HFFc6 (cell line): ENCODE data around the gene TLCD3B. TPM values are rescaled to one million over a fixed set of nuclear protein-coding genes. Genes with fewer than 3 reads are reported as not detected.

Source experiments
- DNase-seq: peaks from one replicate; pipeline ENCODE4 v3.0.0-alpha.2; 2018
- H3K27ac Mint-ChIP-seq: 2 replicates; pipeline ENCODE4 v1.8.0; 2020; ENCODE audit warnings: mild to moderate bottlenecking, mixed read lengths
- H3K27me3 Mint-ChIP-seq: 2 replicates; pipeline ENCODE4 v1.8.0; 2021; ENCODE audit warnings: mild to moderate bottlenecking, moderate library complexity, mixed read lengths; ENCODE audit not compliant: insufficient read depth
- H3K36me3 Mint-ChIP-seq: 2 replicates; pipeline ENCODE4 v1.8.0; 2021; ENCODE audit warnings: low read depth, mixed read lengths
- H3K4me1 Mint-ChIP-seq: 2 replicates; pipeline ENCODE4 v1.8.0; 2020; ENCODE audit warnings: low read depth, mixed read lengths
- H3K4me3 Mint-ChIP-seq: 2 replicates; pipeline ENCODE4 v1.8.0; 2020; ENCODE audit warnings: mild to moderate bottlenecking, moderate library complexity, mixed read lengths
- H3K9me3 Mint-ChIP-seq: 2 replicates; pipeline ENCODE4 v1.8.0; 2020; ENCODE audit warnings: mild to moderate bottlenecking, mixed read lengths
- total RNA-seq, 6 experiments: library from RNA; stranded (reverse); fragmentation: NEBNext Ultra II Directional; extraction: Animal tissue kit (Norgen Biotek cat#: 25700); gene quantifications; 2 replicates in 1 of 6; 3 replicates in 5 of 6; pipeline ENCODE4 v1.2.3, GENCODE V29; 2021
- TF ChIP-seq, protein P1 (sequence below): fragments of 200-600 bp; sonication (generic); IDR thresholded peaks from 2 replicates; pipeline ENCODE4 v1.5.0; 2021; ENCODE audit warnings: antibody characterized with exemption, mild to moderate bottlenecking

Gene TLCD3B
- total RNA-seq, 6 experiments from 2014 or later: 0.28 to 0.39 (median 0.33) TPM; not detected in 2

DNA sequence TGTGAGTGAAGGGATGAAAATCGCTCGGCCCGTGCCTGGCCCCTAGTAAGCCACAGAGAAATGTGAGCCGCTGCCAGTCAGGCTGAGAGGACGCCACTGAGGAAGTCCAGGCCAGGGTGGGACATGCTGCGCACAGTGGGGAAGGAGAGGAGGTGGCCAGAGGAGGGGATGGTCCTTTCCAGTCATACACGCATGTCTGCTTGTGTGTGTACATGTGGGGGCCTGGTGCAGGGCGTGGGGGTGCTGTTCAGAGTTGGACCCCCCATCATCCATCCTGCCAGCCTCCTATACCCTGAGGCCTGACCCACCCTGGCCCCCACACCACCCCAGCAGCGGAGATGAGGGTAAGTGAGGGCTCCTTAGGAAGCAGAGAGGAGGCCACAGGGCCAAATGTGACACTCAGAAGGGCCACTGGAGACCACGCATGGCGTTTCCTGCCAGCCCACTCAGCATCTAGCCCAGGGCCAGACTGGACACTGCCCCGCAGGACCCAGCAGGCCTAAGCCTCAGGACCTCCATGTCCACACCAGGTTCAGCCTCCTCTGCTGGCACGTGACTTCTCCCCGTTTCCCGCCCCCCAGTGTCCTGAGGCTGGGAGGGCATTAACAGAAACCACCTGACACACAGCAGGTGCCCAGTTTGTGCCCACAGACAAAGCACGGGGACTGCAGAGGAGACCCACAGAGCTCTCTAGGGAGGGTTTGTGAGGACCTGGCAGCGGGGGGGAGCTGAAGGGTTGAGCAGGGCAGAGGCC is 27.2 kb downstream of the TLCD3B start:
- TF ChIP-seq, protein P1, sequence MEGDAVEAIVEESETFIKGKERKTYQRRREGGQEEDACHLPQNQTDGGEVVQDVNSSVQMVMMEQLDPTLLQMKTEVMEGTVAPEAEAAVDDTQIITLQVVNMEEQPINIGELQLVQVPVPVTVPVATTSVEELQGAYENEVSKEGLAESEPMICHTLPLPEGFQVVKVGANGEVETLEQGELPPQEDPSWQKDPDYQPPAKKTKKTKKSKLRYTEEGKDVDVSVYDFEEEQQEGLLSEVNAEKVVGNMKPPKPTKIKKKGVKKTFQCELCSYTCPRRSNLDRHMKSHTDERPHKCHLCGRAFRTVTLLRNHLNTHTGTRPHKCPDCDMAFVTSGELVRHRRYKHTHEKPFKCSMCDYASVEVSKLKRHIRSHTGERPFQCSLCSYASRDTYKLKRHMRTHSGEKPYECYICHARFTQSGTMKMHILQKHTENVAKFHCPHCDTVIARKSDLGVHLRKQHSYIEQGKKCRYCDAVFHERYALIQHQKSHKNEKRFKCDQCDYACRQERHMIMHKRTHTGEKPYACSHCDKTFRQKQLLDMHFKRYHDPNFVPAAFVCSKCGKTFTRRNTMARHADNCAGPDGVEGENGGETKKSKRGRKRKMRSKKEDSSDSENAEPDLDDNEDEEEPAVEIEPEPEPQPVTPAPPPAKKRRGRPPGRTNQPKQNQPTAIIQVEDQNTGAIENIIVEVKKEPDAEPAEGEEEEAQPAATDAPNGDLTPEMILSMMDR: no peak
- H3K27ac Mint-ChIP-seq: no peak overlapping the region; the same call in 1 of the 2 replicates

DNA sequence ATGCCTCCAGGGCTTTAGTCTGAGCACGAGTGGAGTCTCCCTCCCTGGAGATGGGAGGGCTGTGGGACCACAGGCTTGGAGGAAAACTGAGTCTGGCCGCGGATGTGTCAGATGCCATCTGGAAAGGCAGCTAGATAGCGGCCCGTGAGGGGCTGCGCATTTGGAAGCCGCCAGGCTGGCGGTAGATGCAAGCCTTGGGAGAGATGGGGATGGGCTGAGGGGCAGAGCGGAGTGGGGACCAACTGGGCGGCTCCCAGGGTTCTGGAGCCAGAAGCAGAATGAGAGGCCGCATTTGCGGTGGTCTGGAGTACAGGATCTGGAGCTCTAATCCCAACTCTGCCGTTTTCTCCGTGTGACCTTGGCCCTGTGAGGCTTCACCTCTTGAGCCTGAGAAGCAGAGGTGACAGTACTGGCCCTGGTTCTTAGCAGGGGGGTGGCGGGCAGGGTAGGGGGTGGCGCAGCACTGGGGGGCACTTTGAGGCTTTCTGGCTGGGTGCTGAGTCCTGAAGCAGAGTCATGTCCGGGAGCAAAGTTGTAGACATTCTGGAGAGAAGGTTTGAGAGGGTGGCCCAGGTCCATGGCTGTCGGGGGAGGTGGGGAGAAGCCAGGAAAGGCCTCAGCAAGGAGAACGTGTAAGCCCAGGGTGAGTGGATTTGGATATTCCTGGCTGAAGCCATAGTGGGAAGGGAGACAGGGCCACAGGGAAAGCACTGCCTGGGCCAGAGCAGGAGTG is 28.3 kb downstream of the TLCD3B start:
- H3K27me3 Mint-ChIP-seq: peaks cover 7% of the 10 kb centered on the region

More for the DNA sequence above, 27.2 kb downstream of the TLCD3B start:
- H3K4me1 Mint-ChIP-seq: no peaks in the 10 kb centered on the region
- H3K36me3 Mint-ChIP-seq: peaks cover 5% of the 10 kb centered on the region; the same call in 1 of the 2 replicates
- no peak for DNase-seq
- H3K9me3 Mint-ChIP-seq: no peaks in the 10 kb centered on the region
- no peak overlapping the region for H3K4me3 Mint-ChIP-seq
- peaks cover 14% of the 10 kb centered on the region for H3K27me3 Mint-ChIP-seq

DNA sequence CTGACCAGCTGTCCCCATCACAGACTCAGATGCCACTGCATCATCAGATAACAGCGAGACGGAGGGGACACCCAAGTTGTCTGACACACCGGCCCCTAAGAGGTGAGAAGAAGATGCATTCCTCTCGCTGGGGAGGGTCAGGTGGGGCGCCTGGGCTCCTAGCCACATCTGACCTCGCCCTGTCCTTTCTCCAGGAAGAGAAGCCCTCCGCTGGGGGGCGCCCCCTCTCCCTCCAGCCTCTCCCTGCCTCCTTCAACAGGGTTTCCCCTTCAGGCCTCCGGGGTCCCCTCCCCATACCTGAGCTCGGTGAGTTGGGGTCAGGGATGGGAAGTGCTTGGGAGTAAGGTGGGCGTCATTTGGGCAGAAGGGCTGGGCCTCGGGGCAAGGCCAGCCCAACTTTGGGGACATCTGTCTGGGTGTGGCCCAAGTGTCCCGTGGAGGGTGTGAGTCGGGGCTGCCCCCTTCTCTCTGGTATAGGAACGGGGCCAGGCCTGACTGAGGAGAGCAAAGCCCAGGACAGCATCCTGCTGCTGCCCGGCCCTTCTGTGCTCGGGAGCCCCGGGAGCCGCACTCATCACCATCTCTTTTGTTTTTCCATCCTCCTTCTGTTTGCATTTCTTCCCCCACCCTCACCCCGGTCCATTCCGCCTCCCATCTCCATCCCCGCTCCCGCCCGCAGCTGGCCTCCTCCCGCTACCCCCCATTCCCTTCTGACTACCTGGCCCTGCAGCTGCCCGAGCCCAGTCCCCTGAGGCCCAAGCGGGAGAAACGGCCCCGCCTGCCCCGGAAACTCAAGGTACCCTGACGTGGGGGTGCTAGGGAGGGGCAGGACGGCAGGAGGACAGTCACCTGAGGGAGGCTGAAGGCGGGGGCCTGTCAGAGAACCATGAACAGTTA is 30.1 kb downstream of the TLCD3B start:
- TF ChIP-seq, protein P1: peak; percentile 8; the same call in 1 of the 2 replicates
- no peaks in the 10 kb centered on the region for H3K9me3 Mint-ChIP-seq
- H3K36me3 Mint-ChIP-seq: peaks cover 23% of the 10 kb centered on the region
- H3K4me3 Mint-ChIP-seq: no peak overlapping the region
- H3K27ac Mint-ChIP-seq: no peak overlapping the region
- peaks cover 5% of the 10 kb centered on the region for H3K27me3 Mint-ChIP-seq
- no peak for DNase-seq
- peaks cover 6% of the 10 kb centered on the region for H3K4me1 Mint-ChIP-seq

More for the DNA sequence above, 28.3 kb downstream of the TLCD3B start:
- no peaks in the 10 kb centered on the region for H3K9me3 Mint-ChIP-seq
- H3K4me1 Mint-ChIP-seq: no peaks in the 10 kb centered on the region
- no peak overlapping the region for H3K4me3 Mint-ChIP-seq
- H3K36me3 Mint-ChIP-seq: peaks cover 13% of the 10 kb centered on the region; the same call in 1 of the 2 replicates
- TF ChIP-seq, protein P1: no peak
- peak overlapping the region; percentile 54; the same call in 1 of the 2 replicates for H3K27ac Mint-ChIP-seq
- no peak for DNase-seq

DNA sequence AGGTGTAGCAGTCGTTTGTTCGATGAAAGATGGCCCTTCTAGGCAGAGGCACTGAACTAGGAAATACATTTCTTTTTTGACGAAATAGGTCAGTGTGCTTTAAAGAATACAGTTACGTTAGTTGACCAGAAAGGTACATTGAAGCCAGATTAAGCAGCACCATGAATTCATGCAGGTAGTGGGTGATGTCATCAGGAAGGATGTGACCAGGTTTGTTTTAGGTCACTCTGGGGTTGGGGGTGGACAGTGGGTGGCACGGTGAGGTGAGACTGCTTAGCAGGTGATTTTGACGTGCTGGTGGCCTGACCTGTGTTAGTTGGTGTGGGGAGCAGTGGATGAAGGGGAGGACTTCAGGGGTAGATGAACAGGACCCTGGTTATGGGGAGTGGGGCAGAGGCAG is 31.5 kb downstream of the TLCD3B start:
- H3K4me3 Mint-ChIP-seq: no peak overlapping the region
- peaks cover 11% of the 10 kb centered on the region for H3K4me1 Mint-ChIP-seq
- H3K27me3 Mint-ChIP-seq: peaks cover 10% of the 10 kb centered on the region
- peak overlapping the region; percentile 6; the same call in 1 of the 2 replicates for H3K27ac Mint-ChIP-seq
- TF ChIP-seq, protein P1: no peak
- DNase-seq: no peak
- no peaks in the 10 kb centered on the region for H3K9me3 Mint-ChIP-seq
- H3K36me3 Mint-ChIP-seq: peaks cover 23% of the 10 kb centered on the region

DNA sequence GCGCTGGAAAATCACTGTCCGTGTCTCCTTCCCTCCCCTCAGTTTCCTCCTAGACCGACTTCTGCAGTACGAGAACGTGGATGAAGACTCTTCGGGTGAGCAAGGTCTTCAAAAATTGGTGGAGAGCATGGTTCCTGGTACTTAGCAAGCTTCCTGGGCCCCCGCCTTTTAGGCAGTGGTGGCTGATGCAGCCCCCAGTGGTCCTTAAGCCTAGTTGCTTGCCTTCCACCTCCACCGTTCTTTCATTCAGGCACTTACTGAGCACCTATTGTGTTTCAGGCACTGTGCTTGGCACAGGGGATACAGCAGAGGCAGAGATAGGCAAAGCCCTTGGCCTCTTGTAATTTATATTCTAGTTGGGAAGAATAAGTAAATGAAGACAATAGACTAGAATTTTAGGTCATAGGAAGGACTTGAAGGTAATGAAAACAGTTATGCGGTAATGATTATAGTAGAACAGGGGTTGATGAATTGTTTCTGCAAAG is 34.3 kb downstream of the TLCD3B start:
- H3K27ac Mint-ChIP-seq: peak overlapping the region; percentile 98
- H3K27me3 Mint-ChIP-seq: peaks cover 5% of the 10 kb centered on the region
- H3K4me1 Mint-ChIP-seq: peaks cover 29% of the 10 kb centered on the region
- TF ChIP-seq, protein P1: no peak
- no peaks in the 10 kb centered on the region for H3K9me3 Mint-ChIP-seq
- peaks cover 33% of the 10 kb centered on the region for H3K36me3 Mint-ChIP-seq
- peak overlapping the region; percentile 95 for H3K4me3 Mint-ChIP-seq
- no peak for DNase-seq
